Activated naive CD4-positive, alpha-beta T cell treated with anti-CD3 and anti-CD28 coated beads, Interleukin-2, amount 10 ng/mL, durations not matched to agents 7 days and 5 days (primary cell): ENCODE data around the gene RNF41.
A peak's percentile ranks its signal among the peaks of the same experiment; 100 is the strongest.

ENCODE experiments used
- CTCF ChIA-PET: fragments of 350-600 bp; sonication (Branson Sonifier 250); formaldehyde crosslinking; loops from one replicate; lab custom pipeline; 2021; ENCODE audit warnings: antibody characterized with exemption; lab: Charles Lee
- DNase-seq: peaks from one replicate; pipeline ENCODE4 v3.0.0-alpha.2; 2020
- H3K27ac Mint-ChIP-seq: one replicate; pipeline ENCODE4 v1.8.0; 2021; ENCODE audit warnings: mild to moderate bottlenecking, moderate library complexity, mixed read lengths
- H3K27me3 Mint-ChIP-seq: one replicate; pipeline ENCODE4 v1.8.0; 2021; ENCODE audit warnings: mild to moderate bottlenecking, mixed read lengths
- H3K36me3 Mint-ChIP-seq: one replicate; pipeline ENCODE4 v1.8.0; 2021; ENCODE audit warnings: mixed read lengths
- H3K4me1 Mint-ChIP-seq: one replicate; pipeline ENCODE4 v1.8.0; 2021; ENCODE audit warnings: mixed read lengths
- H3K4me3 Mint-ChIP-seq: one replicate; pipeline ENCODE4 v1.8.0; 2021; ENCODE audit warnings: mild to moderate bottlenecking, moderate library complexity, mixed read lengths
- H3K9me3 Mint-ChIP-seq: one replicate; pipeline ENCODE4 v1.8.0; 2021; ENCODE audit warnings: mixed read lengths

Gene RNF41

GRCh38 chr12:56155256-56155845 is 66.4 kb downstream of the RNF41 start:
- Mint-ChIP-seq H3K27me3 (no peaks in the 10 kb centered on the region), H3K27ac (peak overlapping the region; percentile 46), H3K9me3 (no peaks in the 10 kb centered on the region), H3K36me3 (peaks cover 35% of the 10 kb centered on the region), H3K4me3 (peak overlapping the region; percentile 41), H3K4me1 (peaks cover 61% of the 10 kb centered on the region)
- no peak for DNase-seq
- CTCF ChIA-PET, result interaction anchor here (1.7 to 1.9 kb wide), 2 partner anchors 29 to 36 kb away, joined by 6 to 8 read pairs; no protein-coding TSS in a partner anchor

GRCh38 chr12:56154818-56155217 is 66.9 kb downstream of the RNF41 start:
- CTCF ChIA-PET, result interaction anchor here (1.7 to 1.9 kb wide), 2 partner anchors 29 to 35 kb away, joined by 6 to 8 read pairs; no protein-coding TSS in a partner anchor
- Mint-ChIP-seq H3K36me3 (peaks cover 30% of the 10 kb centered on the region), H3K4me1 (peaks cover 59% of the 10 kb centered on the region), H3K9me3 (no peaks in the 10 kb centered on the region), H3K27ac (no peak overlapping the region), H3K4me3 (peak overlapping the region; percentile 40), H3K27me3 (no peaks in the 10 kb centered on the region)
- DNase-seq, result no peak

- Mint-ChIP-seq H3K4me1 (peaks cover 58% of the 10 kb centered on the region), H3K36me3 (peaks cover 25% of the 10 kb centered on the region), H3K27ac (peak overlapping the region; percentile 24), H3K9me3 (no peaks in the 10 kb centered on the region), H3K27me3 (no peaks in the 10 kb centered on the region), H3K4me3 (no peak overlapping the region)
- no peak for DNase-seq
- CTCF ChIA-PET, result interaction anchor here (1.7 to 1.9 kb wide), 2 partner anchors 28 to 35 kb away, joined by 6 to 8 read pairs; no protein-coding TSS in a partner anchor
Observed at GRCh38 chr12:56154246-56154771, 67.4 kb downstream of the RNF41 start.

- Mint-ChIP-seq H3K36me3 (peaks cover 18% of the 10 kb centered on the region), H3K4me1 (peaks cover 58% of the 10 kb centered on the region), H3K27me3 (no peaks in the 10 kb centered on the region), H3K4me3 (peak overlapping the region; percentile 83), H3K27ac (no peak overlapping the region), H3K9me3 (no peaks in the 10 kb centered on the region)
- CTCF ChIA-PET, result interaction anchor here (1.9 kb wide), 1 partner anchor 34 kb away, joined by 8 read pairs; no protein-coding TSS in a partner anchor
- DNase-seq, result no peak
Observed at GRCh38 chr12:56153678-56154065, 68.0 kb downstream of the RNF41 start.

GRCh38 chr12:56152756-56153677 is 68.7 kb downstream of the RNF41 start:
- Mint-ChIP-seq H3K27ac (peak overlapping the region; percentile 99), H3K9me3 (no peaks in the 10 kb centered on the region), H3K4me3 (peak overlapping the region; percentile 83), H3K27me3 (no peaks in the 10 kb centered on the region), H3K36me3 (peaks cover 14% of the 10 kb centered on the region), H3K4me1 (peaks cover 58% of the 10 kb centered on the region)
- CTCF ChIA-PET, result interaction anchor here (1.9 kb wide), 1 partner anchor 33 kb away, joined by 8 read pairs; no protein-coding TSS in a partner anchor
- DNase-seq, result no peak
